Esophagus muscularis mucosa (tissue), 3 donors: ENCODE measurements around the gene PLXDC2.

ENCODE experiments used
- POLR2A ChIP-seq: fragments of 450-650 bp; IDR thresholded peaks from one replicate; pipeline ENCODE4 v1.6.1; 2017; ENCODE audit warnings: antibody characterized with exemption, moderate library complexity, mild to moderate bottlenecking, low read depth
- TF ChIP-seq, protein P1 (sequence below), 3 experiments: fragments of 200-600 bp in 2 of 3; fragments of 450-650 bp in 1 of 3; sonication (generic) in 2 of 3; IDR thresholded peaks; one replicate each; pipeline ENCODE4 v1.5.1; 2017 to 2019; ENCODE audit warnings: antibody characterized with exemption in 3 of 3, mild to moderate bottlenecking in 2 of 3, moderate library complexity in 1 of 3

DNA sequence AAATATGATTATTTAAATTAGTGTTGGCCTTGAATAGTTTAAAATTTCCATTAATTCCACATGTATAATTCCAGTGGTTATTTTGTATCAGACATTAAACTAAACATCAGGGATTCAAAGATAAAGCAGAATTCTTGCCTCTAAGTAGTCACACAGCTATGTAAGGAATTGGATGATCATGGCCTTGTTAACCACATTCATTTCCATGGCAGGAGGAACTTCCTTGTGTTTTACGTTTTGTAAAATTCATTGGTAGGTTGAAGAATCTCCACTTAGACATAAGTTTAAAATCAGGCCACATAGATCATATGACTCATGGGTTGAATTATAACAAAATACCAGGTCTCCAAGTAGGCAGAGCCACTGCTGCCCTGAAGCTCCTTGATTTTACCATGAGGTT lies 289.7 kb downstream of the PLXDC2 start:
- TF ChIP-seq, protein P1, sequence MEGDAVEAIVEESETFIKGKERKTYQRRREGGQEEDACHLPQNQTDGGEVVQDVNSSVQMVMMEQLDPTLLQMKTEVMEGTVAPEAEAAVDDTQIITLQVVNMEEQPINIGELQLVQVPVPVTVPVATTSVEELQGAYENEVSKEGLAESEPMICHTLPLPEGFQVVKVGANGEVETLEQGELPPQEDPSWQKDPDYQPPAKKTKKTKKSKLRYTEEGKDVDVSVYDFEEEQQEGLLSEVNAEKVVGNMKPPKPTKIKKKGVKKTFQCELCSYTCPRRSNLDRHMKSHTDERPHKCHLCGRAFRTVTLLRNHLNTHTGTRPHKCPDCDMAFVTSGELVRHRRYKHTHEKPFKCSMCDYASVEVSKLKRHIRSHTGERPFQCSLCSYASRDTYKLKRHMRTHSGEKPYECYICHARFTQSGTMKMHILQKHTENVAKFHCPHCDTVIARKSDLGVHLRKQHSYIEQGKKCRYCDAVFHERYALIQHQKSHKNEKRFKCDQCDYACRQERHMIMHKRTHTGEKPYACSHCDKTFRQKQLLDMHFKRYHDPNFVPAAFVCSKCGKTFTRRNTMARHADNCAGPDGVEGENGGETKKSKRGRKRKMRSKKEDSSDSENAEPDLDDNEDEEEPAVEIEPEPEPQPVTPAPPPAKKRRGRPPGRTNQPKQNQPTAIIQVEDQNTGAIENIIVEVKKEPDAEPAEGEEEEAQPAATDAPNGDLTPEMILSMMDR (IDR thresholded peaks at IDR 0.05), result no peak
- no peak for TF ChIP-seq POLR2A
